Keratinocyte (primary cell): ENCODE results near the gene HOXB6. TPM values are rescaled to one million over a fixed set of nuclear protein-coding genes. Genes with fewer than 3 reads are reported as not detected.

Source experiments
- DNase-seq: peaks from one replicate; pipeline ENCODE4 v3.0.0-alpha.2; 2011; ENCODE audit warnings: low read depth, missing footprints, low spot score
- FAIRE-seq: peaks from 2 replicates; lab custom pipeline; 2011; peaks lifted over from hg19 to GRCh38; lab: Jason Lieb, UNC
- H2AFZ ChIP-seq: 2 replicates; pipeline ENCODE4 v1.6.0; 2012; ENCODE audit warnings: low read length, control low read depth, inconsistent platforms; ENCODE audit not compliant: control insufficient read depth
- H3K27ac ChIP-seq: 2 replicates; pipeline ENCODE4 v1.5.1; 2011; ENCODE audit warnings: low read length; ENCODE audit not compliant: control insufficient read depth, insufficient read depth
- H3K27me3 ChIP-seq: 3 replicates; pipeline ENCODE4 v1.6.0; 2011; ENCODE audit warnings: low read length; ENCODE audit not compliant: control insufficient read depth, insufficient read depth; ENCODE audit errors: extremely low read depth
- H3K36me3 ChIP-seq, 2 experiments: 2 replicates in 1 of 2; 3 replicates in 1 of 2; pipeline ENCODE4 v1.5.1; 2011; ENCODE audit warnings: low read length in 2 of 2, mild to moderate bottlenecking in 1 of 2; ENCODE audit not compliant: control insufficient read depth in 2 of 2, insufficient read depth in 2 of 2; ENCODE audit errors: extremely low read depth in 1 of 2
- H3K4me1 ChIP-seq: 3 replicates; pipeline ENCODE4 v1.5.1; 2011; ENCODE audit warnings: low read length; ENCODE audit not compliant: control insufficient read depth, insufficient read depth; ENCODE audit errors: extremely low read depth
- H3K4me2 ChIP-seq: 3 replicates; pipeline ENCODE4 v1.6.0; 2011; ENCODE audit warnings: low read depth, low read length; ENCODE audit not compliant: control insufficient read depth, insufficient read depth; ENCODE audit errors: extremely low read depth
- H3K4me3 ChIP-seq, 3 experiments: fragments of 200-600 bp in 1 of 3; sonication (generic) in 1 of 3; 2 replicates in 2 of 3; 3 replicates in 1 of 3; pipeline ENCODE4 v1.5.1; 2011 to 2016; ENCODE audit warnings: low read length in 3 of 3, mild to moderate bottlenecking in 3 of 3, control low read depth in 2 of 3, inconsistent platforms in 1 of 3, low read depth in 1 of 3, mixed read lengths in 1 of 3, mixed run types in 1 of 3, moderate library complexity in 1 of 3; ENCODE audit not compliant: control insufficient read depth in 2 of 3, insufficient read depth in 2 of 3; ENCODE audit errors: extremely low read depth in 1 of 3
- H3K79me2 ChIP-seq: 2 replicates; pipeline ENCODE4 v1.6.0; 2012; ENCODE audit warnings: low read length; ENCODE audit not compliant: control insufficient read depth, insufficient read depth
- H3K9ac ChIP-seq: 3 replicates; pipeline ENCODE4 v1.6.0; 2011; ENCODE audit warnings: low read length; ENCODE audit not compliant: control insufficient read depth, insufficient read depth; ENCODE audit errors: extremely low read depth
- H3K9me1 ChIP-seq: 3 replicates; pipeline ENCODE4 v1.6.0; 2011; ENCODE audit warnings: low read length; ENCODE audit not compliant: control insufficient read depth, insufficient read depth; ENCODE audit errors: extremely low read depth
- H3K9me3 ChIP-seq: 2 replicates; pipeline ENCODE4 v1.5.1; 2012; ENCODE audit warnings: low read depth, low read length; ENCODE audit not compliant: control insufficient read depth
- H4K20me1 ChIP-seq: 3 replicates; pipeline ENCODE4 v1.6.0; 2011; ENCODE audit warnings: low read length; ENCODE audit not compliant: control insufficient read depth, insufficient read depth; ENCODE audit errors: extremely low read depth
- CTCF ChIP-seq, 3 experiments: IDR thresholded peaks in 1 of 3; conservative IDR thresholded peaks in 1 of 3; optimal IDR thresholded peaks in 1 of 3; 2 replicates in 2 of 3; 3 replicates in 1 of 3; pipeline versions ENCODE3 to v1.5.1; 2011; ENCODE audit warnings: low read length in 3 of 3, mild to moderate bottlenecking in 3 of 3, moderate library complexity in 2 of 3, control low read depth in 1 of 3, inconsistent platforms in 1 of 3; ENCODE audit not compliant: insufficient read depth in 2 of 3; ENCODE audit errors: extremely low read depth in 1 of 3
- EZH2 ChIP-seq: IDR thresholded peaks from one replicate; pipeline ENCODE4 v1.6.1; 2012; ENCODE audit warnings: inconsistent platforms, mild to moderate bottlenecking, low read length, moderate library complexity
- dilution Hi-C: fragments of 300-500 bp; cut with MboI; formaldehyde crosslinking; loops from one replicate; pipeline ENCODE4 v1.7.0; 2020; ENCODE audit warnings: low sequenced_read_pairs; ENCODE audit not compliant: extremely low pct_ligation_motif_present
- polyA plus RNA-seq, 5 experiments: library from polyadenylated mRNA; depleted of rRNA in 3 of 5; stranded (reverse) in 3 of 5; stranded (forward) in 1 of 5; unstranded in 1 of 5; fragments of >200 nt; gene quantifications; 1 replicate in 1 of 5; 2 replicates in 3 of 5; 3 replicates in 1 of 5; pipeline versions ENCODE4 v1.2.1 to v1.2.3, GENCODE V29; 2011 to 2012; ENCODE audit warnings: missing spikeins in 2 of 5, low read depth in 1 of 5, low replicate concordance in 1 of 5

HOXB6 gene
- polyA plus RNA-seq, 1 donor (not counting 4 experiments of a cell fraction or from before 2014, with no cell fraction given) = 0.62 TPM

DNA sequence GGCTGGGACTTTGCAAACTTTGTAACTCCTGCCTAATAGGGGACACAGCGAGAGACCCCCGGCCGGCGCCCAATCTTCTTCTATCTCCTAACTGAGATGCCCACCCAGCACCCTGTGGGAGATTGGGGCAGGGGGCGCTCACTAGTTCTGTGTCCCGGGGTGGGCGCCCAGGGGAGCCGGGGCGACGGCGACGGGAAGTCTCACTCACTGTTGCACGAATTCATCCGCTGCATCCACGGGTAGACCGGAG is 7.3 kb downstream of the HOXB6 start:
- FAIRE-seq (no peak), DNase-seq (no peak)
- no peaks in the 10 kb centered on the region for H4K20me1 ChIP-seq
- TF ChIP-seq CTCF (optimal IDR thresholded peaks at IDR 0.05 in 1 of 3, IDR thresholded peaks at IDR 0.05 in 1 of 3, conservative IDR thresholded peaks at IDR 0.05 in 1 of 3; ENCODE audit: extremely low read depth in 1 of 3, insufficient read depth in 2 of 3, low read length in 3 of 3) (no peak), EZH2 (no peak)
- H3K4me2 ChIP-seq = peak overlapping the region; percentile 82
- peaks cover 93% of the 10 kb centered on the region for H3K27me3 ChIP-seq
- H3K4me1 ChIP-seq = peaks cover 17% of the 10 kb centered on the region
- H3K79me2 ChIP-seq = no peaks in the 10 kb centered on the region
- H3K36me3 ChIP-seq = peaks cover 0 to 4% of the 10 kb centered on the region in 2 experiments
- H3K27ac ChIP-seq = no peak overlapping the region
- peak overlapping the region; percentile 82 for H2AFZ ChIP-seq
- dilution Hi-C loops = no loop called here
- peak overlapping the region; percentile 46 to 71 (median 62) for H3K4me3 ChIP-seq
- no peak overlapping the region for H3K9ac ChIP-seq
- H3K9me3 ChIP-seq = no peaks in the 10 kb centered on the region
- no peaks in the 10 kb centered on the region for H3K9me1 ChIP-seq

DNA sequence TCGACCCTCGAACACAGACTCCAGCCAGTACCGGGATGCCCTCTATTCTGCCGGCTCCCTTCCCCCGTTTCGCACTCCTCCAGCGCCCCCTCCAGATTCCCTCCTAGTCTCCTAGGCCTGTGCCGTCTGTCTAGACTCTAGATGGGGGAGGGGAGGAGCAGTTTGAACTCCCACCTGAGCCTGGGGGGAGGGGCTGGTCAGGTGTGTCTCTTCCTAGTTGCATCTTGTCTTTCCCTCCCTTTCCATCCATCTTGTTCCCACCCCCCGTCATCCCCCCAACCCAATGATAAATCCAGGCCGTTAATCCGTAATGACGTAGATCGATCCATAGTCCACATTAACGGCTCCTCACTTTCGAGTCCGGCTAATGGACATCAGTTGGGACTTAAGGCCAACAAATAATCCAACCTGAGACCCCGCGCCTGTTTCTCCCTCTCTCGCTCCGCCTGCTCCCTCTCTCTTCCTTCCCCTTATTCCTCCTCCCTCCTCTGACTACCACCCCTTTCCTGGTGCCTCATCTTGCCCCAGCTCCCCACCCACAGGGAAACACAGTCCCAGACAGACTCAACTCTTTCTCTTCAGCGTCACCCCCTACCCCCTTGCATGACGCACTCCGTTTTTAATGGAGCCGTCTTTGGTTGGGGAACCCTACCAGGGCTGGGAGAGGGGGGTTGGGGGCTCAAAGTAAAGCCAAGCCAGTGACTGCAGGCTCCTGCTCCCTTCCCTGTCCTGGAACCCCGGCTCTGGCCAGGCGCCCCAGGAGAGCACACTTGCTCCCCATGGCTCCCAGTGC is 7.9 kb downstream of the HOXB6 start:
- H3K4me3 ChIP-seq = peak overlapping the region; percentile 46 to 71 (median 62)
- no peak for FAIRE-seq

More for the DNA sequence above, 7.9 kb downstream of the HOXB6 start:
- Histone ChIP-seq H3K9ac (no peak overlapping the region), H3K4me2 (peak overlapping the region; percentile 82), H3K27me3 (peaks cover 93% of the 10 kb centered on the region), H3K9me1 (no peaks in the 10 kb centered on the region), H3K9me3 (no peaks in the 10 kb centered on the region), H3K4me1 (peaks cover 17% of the 10 kb centered on the region), H3K36me3 (peaks cover 0 to 4% of the 10 kb centered on the region in 2 experiments), H3K27ac (no peak overlapping the region), H4K20me1 (no peaks in the 10 kb centered on the region), H2AFZ (no peak overlapping the region), H3K79me2 (no peaks in the 10 kb centered on the region)
- TF ChIP-seq EZH2 = no peak
- TF ChIP-seq CTCF (optimal IDR thresholded peaks at IDR 0.05 in 1 of 3, IDR thresholded peaks at IDR 0.05 in 1 of 3, conservative IDR thresholded peaks at IDR 0.05 in 1 of 3; ENCODE audit: extremely low read depth in 1 of 3, insufficient read depth in 2 of 3, low read length in 3 of 3) = no peak
- no peak for DNase-seq
- dilution Hi-C loops = no loop called here
